Measurements from ENCODE around the gene CENPN. TPM values are rescaled to one million over a fixed set of nuclear protein-coding genes. Genes with fewer than 3 reads are reported as not detected.

Gene CENPN
- polyA plus RNA-seq, 1 donor (not counting 4 experiments of a cell fraction or from before 2014, with no cell fraction given) = 29.2 TPM

- H3K79me2 ChIP-seq (ENCODE audit: control insufficient read depth, insufficient read depth, low read length) = no peaks in the 10 kb centered on the region
- TF ChIP-seq EZH2 (IDR thresholded peaks at IDR 0.05; ENCODE audit: low read length) (no peak), CTCF (optimal IDR thresholded peaks at IDR 0.05 in 1 of 3, IDR thresholded peaks at IDR 0.05 in 1 of 3, conservative IDR thresholded peaks at IDR 0.05 in 1 of 3; ENCODE audit: extremely low read depth in 1 of 3, insufficient read depth in 2 of 3, low read length in 3 of 3) (no peak)
- H3K27ac ChIP-seq (ENCODE audit: control insufficient read depth, insufficient read depth, low read length) = peak within 1 kb of the TSS; percentile 90
- H4K20me1 ChIP-seq (ENCODE audit: control insufficient read depth, extremely low read depth, insufficient read depth, low read length) = no peaks in the 10 kb centered on the region
- peak within 1 kb of the TSS; percentile 90 for H3K9ac ChIP-seq (ENCODE audit: control insufficient read depth, extremely low read depth, insufficient read depth, low read length)
- H3K9me3 ChIP-seq (ENCODE audit: control insufficient read depth, low read depth, low read length) = no peaks in the 10 kb centered on the region
- peak within 1 kb of the TSS; percentile 88 for H2AFZ ChIP-seq (ENCODE audit: control insufficient read depth, low read length)
- no peaks in the 10 kb centered on the region for H3K27me3 ChIP-seq (ENCODE audit: control insufficient read depth, extremely low read depth, insufficient read depth, low read length)
- peak within 1 kb of the TSS; percentile 60 to 95 (median 85) for H3K4me3 ChIP-seq (ENCODE audit: control insufficient read depth in 2 of 3, extremely low read depth in 1 of 3, insufficient read depth in 2 of 3, low read depth in 1 of 3, low read length in 3 of 3)
- H3K9me1 ChIP-seq (ENCODE audit: control insufficient read depth, extremely low read depth, insufficient read depth, low read length) = no peaks in the 10 kb centered on the region
- peaks cover 9% of the 10 kb centered on the region for H3K4me1 ChIP-seq (ENCODE audit: control insufficient read depth, extremely low read depth, insufficient read depth, low read length)
- peak; percentile 32 for FAIRE-seq
- DNase-seq (ENCODE audit: low read depth, low spot score) = no peak
- no peaks in the 10 kb centered on the region for H3K36me3 ChIP-seq (ENCODE audit: control insufficient read depth in 2 of 2, extremely low read depth in 1 of 2, insufficient read depth in 2 of 2, low read length in 2 of 2)
- dilution Hi-C loops (cut with MboI; ENCODE audit: extremely low pct_ligation_motif_present, low sequenced_read_pairs) = no loop called here
- peak within 1 kb of the TSS; percentile 96 for H3K4me2 ChIP-seq (ENCODE audit: control insufficient read depth, extremely low read depth, insufficient read depth, low read depth, low read length)
Measured at GRCh38 chr16:81077076-81077940, 70.3 kb downstream of the CENPN start, which contains the start of gene C16orf46. Gene C16orf46 (minus strand): TSS chr16:81077238. CDS start chr16:81063955, 13,283 bp downstream.

GRCh38 chr16:81080233-81080632, 73.2 kb downstream of the CENPN start:
- H3K36me3 ChIP-seq (ENCODE audit: control insufficient read depth in 2 of 2, extremely low read depth in 1 of 2, insufficient read depth in 2 of 2, low read length in 2 of 2) = peaks cover 0 to 2% of the 10 kb centered on the region in 2 experiments
- no peaks in the 10 kb centered on the region for H3K9me1 ChIP-seq (ENCODE audit: control insufficient read depth, extremely low read depth, insufficient read depth, low read length)
- no peak overlapping the region for H3K27ac ChIP-seq (ENCODE audit: control insufficient read depth, insufficient read depth, low read length)
- H2AFZ ChIP-seq (ENCODE audit: control insufficient read depth, low read length) = no peak overlapping the region
- H3K4me1 ChIP-seq (ENCODE audit: control insufficient read depth, extremely low read depth, insufficient read depth, low read length) = peaks cover 9% of the 10 kb centered on the region
- H3K9ac ChIP-seq (ENCODE audit: control insufficient read depth, extremely low read depth, insufficient read depth, low read length) = no peak overlapping the region
- H3K9me3 ChIP-seq (ENCODE audit: control insufficient read depth, low read depth, low read length) = no peaks in the 10 kb centered on the region
- no peak overlapping the region for H3K4me2 ChIP-seq (ENCODE audit: control insufficient read depth, extremely low read depth, insufficient read depth, low read depth, low read length)
- no peak overlapping the region for H3K4me3 ChIP-seq (ENCODE audit: control insufficient read depth in 2 of 3, extremely low read depth in 1 of 3, insufficient read depth in 2 of 3, low read depth in 1 of 3, low read length in 3 of 3)
- H3K27me3 ChIP-seq (ENCODE audit: control insufficient read depth, extremely low read depth, insufficient read depth, low read length) = no peaks in the 10 kb centered on the region
- H4K20me1 ChIP-seq (ENCODE audit: control insufficient read depth, extremely low read depth, insufficient read depth, low read length) = no peaks in the 10 kb centered on the region
- no peak for DNase-seq (ENCODE audit: low read depth, low spot score)
- no peaks in the 10 kb centered on the region for H3K79me2 ChIP-seq (ENCODE audit: control insufficient read depth, insufficient read depth, low read length)
- no peak for FAIRE-seq
- dilution Hi-C loops (cut with MboI; ENCODE audit: extremely low pct_ligation_motif_present, low sequenced_read_pairs) = no loop called here
- no peak for TF ChIP-seq EZH2 (IDR thresholded peaks at IDR 0.05; ENCODE audit: low read length)
- TF ChIP-seq CTCF (optimal IDR thresholded peaks at IDR 0.05 in 1 of 3, IDR thresholded peaks at IDR 0.05 in 1 of 3, conservative IDR thresholded peaks at IDR 0.05 in 1 of 3; ENCODE audit: extremely low read depth in 1 of 3, insufficient read depth in 2 of 3, low read length in 3 of 3) = no peak

Data from keratinocyte (primary cell).